Measurements from ENCODE around the gene GDF7. TPM values are rescaled to one million over a fixed set of nuclear protein-coding genes. Genes with fewer than 3 reads are reported as not detected.

GDF7 gene
- total RNA-seq, 2 donors from 2014 or later: 3.6 to 3.8 TPM

GRCh38 chr2:20626698-20627513 lies 40.0 kb upstream of the GDF7 start:
- DNase-seq (ENCODE audit: low spot score): peak; percentile 63
- intact Hi-C loops (cut with DNase I): no loop called here

GRCh38 chr2:20627712-20628380 lies 39.1 kb upstream of the GDF7 start:
- DNase-seq (ENCODE audit: low spot score): peak; percentile 28

DNA sequence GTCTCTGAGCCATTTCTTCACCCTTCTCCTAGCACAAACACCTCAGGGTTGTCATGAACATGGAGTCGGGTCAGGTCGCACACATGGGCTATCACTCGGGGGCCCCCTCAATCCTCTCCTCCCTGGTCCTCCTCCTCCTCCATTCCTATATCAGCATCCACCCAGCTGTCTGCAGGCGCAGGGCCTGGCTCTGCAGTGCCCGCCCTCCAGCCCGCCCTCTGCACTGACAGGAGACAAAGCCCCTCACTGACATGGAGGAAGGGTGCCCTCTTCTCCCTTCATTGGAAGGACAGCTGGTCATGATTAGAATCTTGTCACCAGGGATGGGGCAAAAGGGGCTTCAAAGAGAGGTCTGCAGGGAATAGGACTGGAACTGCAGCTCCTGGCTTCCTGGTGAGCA lies 37.8 kb upstream of the GDF7 start:
- no peak for DNase-seq (ENCODE audit: low spot score)
- intact Hi-C loops (cut with DNase I): no loop called here

More at GRCh38 chr2:20627712-20628380, 39.1 kb upstream of the GDF7 start:
- intact Hi-C loops (cut with DNase I): no loop called here

DNA sequence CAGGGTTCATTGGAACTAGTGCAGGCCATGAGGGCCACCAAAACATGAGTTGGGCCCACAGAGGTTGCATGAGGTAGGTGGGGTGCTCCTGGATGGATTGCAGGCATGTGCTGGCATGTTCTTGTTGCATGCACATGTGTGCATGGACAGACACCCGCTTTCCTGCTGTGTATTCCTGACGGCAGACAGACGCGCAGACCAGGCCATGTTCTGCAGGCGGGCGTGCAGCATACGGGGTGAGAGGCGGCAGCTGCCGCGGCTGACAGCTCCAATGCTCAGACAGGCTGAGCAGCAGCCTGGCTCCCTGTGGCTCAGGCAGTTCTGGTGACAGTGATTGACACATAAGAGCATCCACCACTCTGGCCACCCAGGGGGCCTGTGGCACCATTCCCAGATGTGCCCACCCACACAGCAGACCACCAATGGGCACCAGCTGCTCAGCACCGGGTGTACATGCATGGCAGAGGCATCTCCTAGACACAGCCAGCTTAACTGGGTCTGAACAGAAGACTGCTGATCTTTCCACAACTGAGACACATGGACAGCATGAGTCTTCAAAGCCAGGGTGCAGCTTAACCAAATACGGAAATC lies 37.3 kb upstream of the GDF7 start:
- intact Hi-C loops (cut with DNase I): no loop called here
- no peak for DNase-seq (ENCODE audit: low spot score)

DNA sequence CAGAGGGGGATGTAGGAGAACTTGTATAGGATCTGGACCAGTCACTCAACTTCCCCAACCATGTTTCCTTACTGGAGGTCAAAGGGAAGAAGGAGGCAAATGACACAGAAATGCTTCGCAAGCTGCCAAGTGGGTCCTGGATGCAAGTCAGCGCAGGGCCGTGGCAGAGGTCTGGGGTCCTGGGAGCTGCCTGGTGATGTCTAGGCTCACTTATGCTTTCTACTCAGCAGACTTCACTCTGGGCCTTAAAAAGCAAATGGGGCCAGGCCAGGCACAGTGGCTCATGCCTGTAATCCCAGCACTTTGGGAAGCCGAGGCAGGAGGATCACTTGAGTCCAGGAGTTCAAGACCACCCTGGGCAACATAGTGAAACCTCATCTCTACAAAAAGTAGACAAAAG lies 36.0 kb upstream of the GDF7 start:
- DNase-seq (ENCODE audit: low spot score): no peak
- intact Hi-C loops (cut with DNase I): no loop called here

DNA sequence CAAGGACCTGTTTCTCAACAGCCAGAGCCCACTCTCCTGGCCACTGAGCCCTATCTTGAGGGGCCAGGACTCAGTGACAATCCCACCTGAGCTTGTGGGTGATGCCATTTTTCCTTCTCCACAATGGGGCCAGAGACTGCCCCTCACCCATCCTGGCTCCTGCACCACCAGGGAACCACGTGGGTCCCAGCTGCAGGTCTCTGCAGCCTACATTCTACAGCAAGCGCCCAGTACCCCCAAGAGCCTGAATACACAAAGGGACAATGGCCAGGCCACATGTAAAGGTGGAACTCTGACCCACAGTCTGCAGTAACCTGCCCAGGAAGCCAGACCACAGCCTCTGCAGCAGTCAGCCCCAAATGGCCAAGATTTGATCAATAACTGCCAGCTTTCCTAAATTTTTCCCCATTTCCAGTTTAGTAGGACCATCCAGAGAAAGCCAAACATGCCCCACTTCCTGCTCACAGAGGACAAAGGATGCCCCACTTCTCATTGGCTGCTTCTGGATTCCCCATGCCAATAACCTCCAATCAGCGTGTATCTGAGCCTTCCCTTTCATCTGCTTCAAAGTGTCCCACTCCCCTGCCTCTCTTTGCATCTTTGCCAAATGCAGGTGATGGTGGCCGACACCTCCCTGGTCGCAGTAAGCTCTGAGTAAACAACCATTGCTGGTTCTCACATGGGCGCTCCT lies 35.2 kb upstream of the GDF7 start:
- no peak for DNase-seq (ENCODE audit: low spot score)
- intact Hi-C loops (cut with DNase I): no loop called here

- intact Hi-C loops (cut with DNase I): no loop called here
- DNase-seq (ENCODE audit: low spot score): no peak
Measured at GRCh38 chr2:20632446-20632990, 34.4 kb upstream of the GDF7 start.

DNA sequence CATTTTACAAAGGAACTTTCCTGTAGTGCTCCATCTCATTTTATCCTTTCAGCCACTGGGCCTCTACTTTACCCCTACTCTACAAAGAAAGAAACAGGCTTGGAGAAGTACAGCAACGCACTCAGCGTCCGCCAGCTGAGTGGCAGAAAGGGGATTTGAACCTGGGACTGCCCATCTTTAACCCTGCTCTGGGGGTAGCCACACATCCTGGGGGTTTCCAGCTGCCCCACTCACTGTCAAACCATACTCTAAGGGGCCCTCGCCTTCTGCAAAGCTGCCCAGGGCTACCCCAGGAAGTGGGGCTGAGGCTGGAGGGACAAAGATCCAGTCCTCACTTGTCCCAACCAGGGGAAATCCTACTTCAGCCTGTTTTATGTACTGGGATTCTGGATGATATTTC lies 33.9 kb upstream of the GDF7 start:
- intact Hi-C loops (cut with DNase I): no loop called here
- no peak for DNase-seq (ENCODE audit: low spot score)

- DNase-seq (ENCODE audit: low spot score): no peak
- intact Hi-C loops (cut with DNase I): no loop called here
Measured at GRCh38 chr2:20633794-20634506, 33.0 kb upstream of the GDF7 start.

DNA sequence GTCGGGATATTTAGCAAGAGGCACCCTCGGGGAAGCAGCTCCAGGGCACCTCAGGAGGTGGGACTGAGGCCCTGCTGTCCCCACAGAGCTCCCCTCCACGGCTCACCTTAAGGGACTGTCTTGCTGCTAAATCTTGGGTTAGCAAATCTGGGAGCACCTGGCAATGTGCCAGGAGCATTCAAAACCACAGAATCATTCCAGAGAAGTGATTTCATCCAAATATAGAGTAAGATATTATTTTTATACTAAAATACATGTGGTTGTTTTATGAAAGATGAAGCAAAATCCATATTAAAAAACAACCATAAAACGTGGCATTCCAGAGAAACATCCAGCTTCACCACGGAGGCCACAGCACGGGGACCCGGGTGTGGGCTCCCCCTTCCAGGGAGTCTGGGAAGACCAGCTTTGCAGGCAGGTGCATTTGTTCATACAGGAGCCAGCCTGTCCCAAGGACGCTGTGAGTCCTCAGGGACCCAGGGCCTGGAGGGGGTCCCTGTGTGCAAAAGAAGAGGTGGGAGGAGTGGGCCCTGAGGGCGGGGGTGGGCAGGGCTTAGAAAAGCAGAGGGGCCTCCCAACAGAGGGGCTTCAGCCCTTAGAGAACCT lies 32.3 kb upstream of the GDF7 start:
- no peak for DNase-seq (ENCODE audit: low spot score)
- intact Hi-C loops (cut with DNase I): loop anchor here in 1 of 2 donors (5.0 kb wide), 1 partner anchor 187 kb away; the partner anchor contains the start of gene RHOB

DNA sequence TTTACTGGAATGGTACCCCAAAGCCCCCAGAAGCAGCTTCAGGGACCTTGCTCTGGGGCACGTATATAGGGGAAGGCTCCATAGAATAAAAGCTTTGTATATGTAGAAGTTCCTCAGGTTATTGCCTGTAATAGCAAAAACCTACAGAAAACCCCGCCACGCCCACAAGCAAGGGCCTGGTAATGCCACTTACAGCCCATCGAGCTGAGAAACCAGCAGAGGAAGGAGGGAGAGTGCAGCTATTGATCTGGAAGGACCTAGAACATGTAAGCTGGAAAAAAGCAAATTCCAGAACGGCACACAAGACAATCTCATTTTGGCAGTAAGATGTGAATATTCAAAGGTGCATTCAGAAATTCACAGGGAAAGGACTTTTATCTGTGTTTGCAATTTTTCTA lies 31.8 kb upstream of the GDF7 start:
- intact Hi-C loops (cut with DNase I): loop anchor here in 1 of 2 donors (5.0 kb wide), 1 partner anchor 188 kb away; the partner anchor contains the start of gene RHOB
- no peak for DNase-seq (ENCODE audit: low spot score)

GRCh38 chr2:20635675-20636584 lies 31.0 kb upstream of the GDF7 start:
- intact Hi-C loops (cut with DNase I): loop anchor here (2.0 to 5.0 kb wide), 2 partner anchors 189 kb away; partner anchors contain the start of gene RHOB (in 2 of the 2)
- peak; percentile 95 for DNase-seq (ENCODE audit: low spot score)

DNA sequence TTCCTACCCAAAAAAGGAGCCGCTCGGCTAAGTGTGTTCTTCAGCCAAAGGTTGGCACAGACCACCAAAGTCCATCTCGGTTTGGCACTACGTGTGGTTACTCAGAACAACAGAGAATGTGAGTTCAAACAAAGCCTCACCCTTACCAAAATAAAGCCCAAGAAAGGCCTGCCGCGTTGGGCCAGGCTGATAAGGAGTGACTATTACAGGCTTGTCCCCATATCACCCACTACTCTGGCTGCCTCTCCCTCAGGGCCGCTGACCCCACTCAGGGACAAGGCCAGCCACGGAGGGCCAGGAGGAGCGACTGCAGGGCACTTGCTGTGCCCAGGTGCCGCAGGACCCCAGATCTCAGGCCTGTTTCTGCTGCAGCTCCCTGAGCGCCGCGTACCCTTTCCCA lies 29.8 kb upstream of the GDF7 start:
- DNase-seq (ENCODE audit: low spot score): peak; percentile 89
- intact Hi-C loops (cut with DNase I): loop anchor here (2.0 to 5.0 kb wide), 2 partner anchors 190 kb away; partner anchors contain the start of gene RHOB (in 2 of the 2)

DNA sequence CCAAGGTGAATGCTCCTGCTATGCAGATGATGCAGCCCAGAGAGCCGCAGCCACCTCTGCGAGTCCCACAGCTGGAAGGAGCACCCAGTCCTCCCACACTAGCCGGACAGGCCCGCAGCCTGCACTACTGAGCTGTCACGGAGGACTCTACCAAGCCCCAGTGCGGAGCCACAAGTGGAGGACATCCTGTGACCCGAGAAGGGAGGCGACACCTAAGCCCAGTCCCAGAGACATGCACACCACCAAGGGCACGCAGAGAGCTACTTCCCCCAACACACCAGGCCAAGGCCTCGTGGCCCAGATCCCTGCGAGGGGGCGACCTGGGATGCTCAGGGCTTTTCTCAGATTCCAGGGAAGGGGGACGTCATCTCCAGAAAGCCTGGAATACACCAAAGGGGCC lies 28.9 kb upstream of the GDF7 start:
- no peak for DNase-seq (ENCODE audit: low spot score)
- intact Hi-C loops (cut with DNase I): loop anchor here in 1 of 2 donors (5.0 kb wide), 1 partner anchor 191 kb away; the partner anchor contains the start of gene RHOB

DNA sequence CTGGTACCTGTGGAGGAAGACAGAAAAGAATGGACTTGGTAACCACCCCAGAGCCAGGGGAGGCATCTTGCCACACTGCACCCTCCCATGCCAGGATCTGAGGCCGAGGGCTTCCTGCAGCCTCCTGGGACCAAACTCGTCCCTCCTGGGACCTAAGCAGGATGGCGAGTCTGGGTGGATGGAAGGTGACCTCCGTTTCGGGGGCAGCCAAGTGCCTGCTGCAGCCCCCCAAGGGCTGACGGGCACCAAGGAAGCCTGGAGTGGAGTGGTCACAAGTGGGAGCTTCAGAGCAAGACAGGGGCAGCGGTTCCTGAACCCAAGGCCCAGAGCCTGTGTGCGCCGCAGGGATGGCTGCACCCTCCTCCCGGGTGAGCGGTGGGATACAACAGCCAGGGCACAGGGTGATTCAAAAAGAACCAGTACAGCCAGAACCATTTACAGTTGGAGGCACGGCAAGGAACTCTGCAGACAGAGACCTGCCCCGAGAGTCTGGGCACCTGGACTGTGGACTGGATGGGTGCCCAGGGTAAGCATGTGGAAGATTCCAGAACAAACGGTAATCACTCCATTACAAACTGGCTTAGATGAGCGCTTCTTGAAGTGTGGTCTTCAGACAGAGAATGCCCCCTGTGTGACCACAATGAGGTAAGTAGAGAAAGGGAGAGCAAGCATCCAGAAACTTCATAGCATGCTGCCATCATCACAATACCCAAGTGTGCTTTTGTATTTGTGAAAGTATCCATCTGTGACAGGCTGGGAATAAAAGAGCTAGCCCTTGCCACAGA lies 28.1 kb upstream of the GDF7 start:
- DNase-seq (ENCODE audit: low spot score): no peak
- intact Hi-C loops (cut with DNase I): loop anchor here in 1 of 2 donors (5.0 kb wide), 1 partner anchor 192 kb away; the partner anchor contains the start of gene RHOB

DNA sequence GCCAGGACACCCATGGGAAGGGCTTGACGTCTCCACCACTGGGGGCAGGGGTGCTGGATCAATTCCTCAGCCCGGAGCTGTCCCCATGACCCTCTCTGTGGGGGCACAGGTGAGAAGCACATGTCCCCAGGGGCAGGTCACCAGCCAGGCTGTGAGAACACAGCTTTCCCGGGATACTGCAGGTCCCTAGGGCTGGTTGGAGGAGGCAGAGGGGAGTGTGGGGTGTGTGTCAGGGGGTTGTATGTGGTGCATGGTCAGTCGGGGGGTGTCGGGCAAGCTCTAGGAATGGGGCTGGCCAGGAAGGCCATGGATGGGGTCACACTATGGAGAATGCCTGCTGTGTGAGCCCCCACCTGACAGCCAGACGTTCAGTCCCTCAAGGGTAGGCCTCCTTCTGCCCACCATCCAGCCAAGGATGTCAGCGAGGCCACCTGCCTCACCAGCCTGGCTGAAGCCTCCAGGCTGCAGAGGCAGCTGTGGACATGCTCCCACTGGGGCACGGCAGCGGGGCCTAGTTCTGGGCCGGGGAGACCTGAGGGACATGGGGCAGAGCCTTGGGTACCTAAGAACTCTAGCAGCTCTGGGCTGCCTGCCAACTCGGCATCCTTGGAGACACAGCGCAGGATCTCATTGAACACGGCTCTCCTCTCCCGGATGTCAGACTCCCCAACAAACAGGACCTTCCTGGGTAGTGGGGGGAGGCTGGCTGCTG lies 26.4 kb upstream of the GDF7 start:
- DNase-seq (ENCODE audit: low spot score): no peak

More for the DNA sequence above, 26.4 kb upstream of the GDF7 start:
- intact Hi-C loops (cut with DNase I): no loop called here
